Lung (tissue), 12 donors: ENCODE data around the gene MCTP2. TPM values are rescaled to one million over a fixed set of nuclear protein-coding genes. Genes with fewer than 3 reads are reported as not detected.

Source experiments
- ATAC-seq: fragments of 200-7000 bp; cut with Tn5 transposase; one replicate; pipeline ENCODE4 v1.9.1; 2020; ENCODE audit warnings: moderate number of reproducible peaks; ENCODE audit not compliant: insufficient read depth, low FRiP score
- DNase-seq, 3 donors: peaks; one replicate each; pipeline ENCODE4 v3.0.0-alpha.2; 2013 to 2017
- H3K27ac ChIP-seq, 2 donors: one replicate each; pipeline ENCODE4 v1.5.1; 2013; ENCODE audit warnings: mild to moderate bottlenecking in 2 of 2, moderate library complexity in 2 of 2, control low read depth in 1 of 2, inconsistent platforms in 1 of 2, low read depth in 1 of 2, low read length in 1 of 2
- H3K27me3 ChIP-seq, 3 donors: one replicate each; pipeline ENCODE4 v1.5.1; 2013; ENCODE audit warnings: low read length in 2 of 3; ENCODE audit not compliant: control insufficient read depth in 3 of 3, insufficient read depth in 3 of 3
- H3K36me3 ChIP-seq, 4 donors: one replicate each; pipeline ENCODE4 v1.5.1; 2013; ENCODE audit warnings: low read length in 4 of 4, mild to moderate bottlenecking in 1 of 4, moderate library complexity in 1 of 4; ENCODE audit not compliant: control insufficient read depth in 4 of 4, insufficient read depth in 4 of 4
- H3K4me1 ChIP-seq, 5 donors: one replicate each; pipeline ENCODE4 v1.5.1; 2013; ENCODE audit warnings: low read length in 5 of 5, mild to moderate bottlenecking in 2 of 5, moderate library complexity in 1 of 5; ENCODE audit not compliant: control insufficient read depth in 5 of 5, insufficient read depth in 5 of 5
- H3K4me3 ChIP-seq: one replicate; pipeline ENCODE4 v1.5.1; 2013; ENCODE audit warnings: mild to moderate bottlenecking, control low read depth, moderate library complexity
- H3K9ac ChIP-seq, 2 donors: one replicate each; pipeline ENCODE4 v1.5.1; 2013; ENCODE audit warnings: low read length in 2 of 2, control low read depth in 1 of 2; ENCODE audit not compliant: insufficient read depth in 1 of 2
- H3K9me3 ChIP-seq, 4 donors: one replicate each; pipeline ENCODE4 v1.5.1; 2013; ENCODE audit warnings: low read length in 3 of 4, mild to moderate bottlenecking in 1 of 4, moderate library complexity in 1 of 4; ENCODE audit not compliant: control insufficient read depth in 4 of 4, insufficient read depth in 3 of 4
- CTCF ChIP-seq: IDR thresholded peaks from 2 replicates; pipeline ENCODE4 v1.5.1; 2012; ENCODE audit warnings: mild to moderate bottlenecking; ENCODE audit errors: control extremely low read depth, extremely low read depth
- WGBS, 2 donors: extraction: QIAGEN DNeasy Blood & Tissue Kit; methylation state at CpG; one replicate each; pipeline ENCODE4 v1.1.7; 2013; 5-methylcytosine and 5-hydroxymethylcytosine counted together
- polyA plus RNA-seq, 2 donors: library from polyadenylated mRNA; stranded (reverse); fragments of 200-250 nt; gene quantifications; one replicate each; pipeline ENCODE4 v1.2.1, GENCODE V29; 2013
- total RNA-seq, 2 donors: library from RNA; depleted of rRNA in 1 of 2; stranded (reverse); fragments of >200 nt in 1 of 2; gene quantifications; one replicate each; pipeline ENCODE4 v1.2.1, GENCODE V29; 2014 to 2021
- donor health status: control.
- donor health status: control.
- donor health status: Bipolar disorder and iron deficiency.
- donor health status: healthy.
- donor health status: DM: yes; HTN: yes; CAD: no.

Gene MCTP2
- total and polyA plus RNA-seq, 4 donors: 3.5 to 92.5 (median 30.2) TPM

GRCh38 chr15:94258246-94258645, 26.9 kb downstream of the MCTP2 start:
- Histone ChIP-seq H3K27me3 (no peaks in the 10 kb centered on the region), H3K4me3 (no peak overlapping the region), H3K27ac (no peak overlapping the region), H3K9me3 (no peaks in the 10 kb centered on the region), H3K9ac (no peak overlapping the region), H3K36me3 (no peaks in the 10 kb centered on the region), H3K4me1 (peaks cover 0 to 1% (median 0%) of the 10 kb centered on the region in 5 donors)
- ATAC-seq (no peak), DNase-seq (no peak)
- WGBS, 2 donors: 94 to 97% methylated on average over 2 of the region's 2 CpGs
- TF ChIP-seq CTCF: no peak

- no peak for TF ChIP-seq CTCF
- H3K4me1 ChIP-seq: peaks cover 0 to 3% (median 0%) of the 10 kb centered on the region in 5 donors
- no peaks in the 10 kb centered on the region for H3K9me3 ChIP-seq
- peak in 2 of 3 donors; percentile 38 to 59 for DNase-seq
- no peak overlapping the region for H3K4me3 ChIP-seq
- no peak overlapping the region for H3K9ac ChIP-seq
- no peaks in the 10 kb centered on the region for H3K36me3 ChIP-seq
- no peak overlapping the region for H3K27ac ChIP-seq
- no peak for ATAC-seq
- 33 to 67% methylated on average over 1 of the region's 1 CpG for WGBS, 2 donors
- no peaks in the 10 kb centered on the region for H3K27me3 ChIP-seq
These were observed 27.9 kb downstream of the MCTP2 start for GRCh38 chr15:94259121-94259751.

GRCh38 chr15:94259863-94260262, 28.5 kb downstream of the MCTP2 start:
- WGBS, 2 donors: 67 to 73% methylated on average over 3 of the region's 3 CpGs
- ATAC-seq (no peak), DNase-seq (no peak)
- Histone ChIP-seq H3K9ac (no peak overlapping the region), H3K27me3 (no peaks in the 10 kb centered on the region), H3K36me3 (no peaks in the 10 kb centered on the region), H3K4me1 (peaks cover 0 to 3% (median 0%) of the 10 kb centered on the region in 5 donors), H3K4me3 (no peak overlapping the region), H3K27ac (no peak overlapping the region), H3K9me3 (no peaks in the 10 kb centered on the region)
- TF ChIP-seq CTCF: no peak

GRCh38 chr15:94262201-94262600, 30.8 kb downstream of the MCTP2 start:
- no peak for ATAC-seq
- Histone ChIP-seq H3K4me3 (no peak overlapping the region), H3K9ac (no peak overlapping the region), H3K27ac (no peak overlapping the region), H3K4me1 (peaks cover 0 to 4% (median 0%) of the 10 kb centered on the region in 5 donors), H3K27me3 (no peaks in the 10 kb centered on the region), H3K36me3 (no peaks in the 10 kb centered on the region), H3K9me3 (no peaks in the 10 kb centered on the region)
- DNase-seq: no peak
- WGBS, 2 donors: 46 to 47% methylated on average over 1 of the region's 1 CpG
- TF ChIP-seq CTCF: no peak
